HG03159 (cell line): Measurements from ENCODE around the gene CDH1.

Experiments
- ATAC-seq: cut with Tn5 transposase; IDR thresholded peaks from one replicate; pipeline ENCODE4 v1.9.1; 2021; ENCODE audit warnings: mild to moderate bottlenecking, moderate library complexity; ENCODE audit not compliant: unreplicated experiment

Gene CDH1

DNA sequence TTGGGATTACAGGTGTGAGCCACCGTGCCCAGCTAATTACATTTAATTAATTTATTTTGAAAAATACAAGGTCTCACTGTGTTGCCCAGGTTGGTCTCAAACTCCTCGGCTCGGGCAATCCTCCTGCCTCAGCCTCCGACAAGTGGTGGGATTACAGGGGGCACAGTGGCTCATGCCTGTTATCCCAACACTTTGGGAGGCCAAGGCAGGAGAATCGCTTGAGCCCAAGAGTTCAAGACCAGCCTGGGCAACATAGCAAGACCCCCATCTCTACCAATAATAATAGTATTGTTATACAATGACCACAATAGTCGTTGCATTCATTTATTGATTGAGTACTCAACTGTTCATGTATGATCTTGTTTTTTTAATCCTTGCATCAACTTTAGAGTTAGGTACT is 22.0 kb downstream of the CDH1 start:
- ATAC-seq = no peak

DNA sequence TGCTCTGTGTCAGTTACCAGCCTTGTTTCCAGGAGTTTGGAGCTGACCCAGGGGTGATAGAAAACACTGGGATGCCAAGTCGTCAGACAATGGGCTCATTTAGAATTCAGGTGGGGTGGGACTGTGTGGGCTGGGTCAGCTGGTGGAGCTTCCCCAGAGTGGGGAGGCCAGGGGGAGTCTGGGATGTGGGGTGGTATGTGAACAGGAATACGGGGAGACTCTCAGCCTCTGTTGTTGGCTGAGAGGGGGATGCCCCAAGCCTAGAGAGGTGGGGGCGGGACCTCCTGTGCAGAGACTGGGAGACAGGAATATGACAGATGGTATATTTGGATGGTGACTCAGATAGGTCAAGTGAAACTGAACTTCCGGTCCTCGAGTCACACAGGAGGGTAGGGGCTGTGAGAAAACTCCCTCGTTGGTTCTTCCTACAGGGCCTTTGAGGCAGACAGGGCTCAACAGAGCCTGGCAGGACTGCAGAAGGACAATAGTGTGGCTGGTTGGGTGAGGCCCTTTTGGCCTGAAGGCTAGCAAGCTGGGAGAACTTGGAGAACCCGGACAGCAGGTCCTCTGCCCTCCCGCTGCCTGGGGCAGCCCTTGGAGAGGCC is 23.7 kb downstream of the CDH1 start:
- peak; percentile 41 for ATAC-seq

DNA sequence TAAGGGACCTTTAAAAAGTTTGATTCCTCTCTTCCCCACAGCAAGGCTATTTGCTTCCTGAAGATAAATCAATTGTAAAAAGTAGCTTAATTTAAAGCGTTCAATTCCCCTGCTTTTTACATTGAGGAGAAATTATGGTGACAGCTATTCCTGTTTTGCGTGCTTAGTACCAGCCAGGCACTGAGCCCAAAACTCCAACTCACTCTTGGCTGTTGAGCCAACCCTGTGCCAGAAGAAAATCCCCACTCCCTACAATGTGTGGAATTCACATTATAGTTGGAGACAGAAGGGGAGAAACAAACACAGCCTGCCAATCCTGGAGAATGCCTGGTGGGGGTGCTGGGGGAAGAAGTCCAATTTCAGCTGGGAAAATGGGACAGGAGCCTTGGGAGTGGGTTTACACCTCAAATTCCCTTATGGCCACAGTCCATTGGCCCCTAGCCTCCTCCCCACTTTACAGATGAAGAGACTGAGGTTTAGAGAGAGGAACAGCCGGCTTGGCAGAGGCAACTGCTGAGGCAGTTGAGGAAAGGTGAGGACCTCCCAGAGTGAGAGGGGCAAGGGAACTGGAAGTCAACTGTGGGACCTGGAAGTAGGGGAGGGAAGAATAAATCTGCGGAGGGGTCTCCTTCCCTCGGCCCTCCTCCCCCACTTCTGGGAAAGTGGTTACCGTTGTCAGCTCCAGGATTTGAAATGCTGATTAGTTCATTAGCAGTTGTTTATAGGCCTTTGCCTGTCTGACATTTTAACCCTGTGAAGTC is 26.1 kb downstream of the CDH1 start:
- no peak for ATAC-seq

DNA sequence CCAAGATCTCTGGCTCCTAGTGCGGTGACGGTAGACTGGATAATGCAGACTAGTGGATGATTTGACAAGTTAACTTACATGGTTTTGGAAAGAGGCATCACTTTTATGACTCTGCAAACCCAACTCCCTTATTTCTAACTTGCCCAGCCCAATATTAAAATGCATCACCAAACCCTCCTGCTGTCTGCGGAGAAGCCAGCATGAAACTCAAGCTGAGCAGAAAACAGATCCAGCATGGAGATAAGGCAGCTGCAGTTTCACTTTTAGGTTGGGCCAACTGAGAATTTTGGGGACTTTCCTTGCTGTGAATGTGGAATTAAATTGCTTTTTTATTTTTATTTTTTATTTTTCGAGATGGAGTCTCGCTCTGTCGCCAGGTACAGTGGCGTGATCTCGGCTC is 27.8 kb downstream of the CDH1 start:
- ATAC-seq = no peak

DNA sequence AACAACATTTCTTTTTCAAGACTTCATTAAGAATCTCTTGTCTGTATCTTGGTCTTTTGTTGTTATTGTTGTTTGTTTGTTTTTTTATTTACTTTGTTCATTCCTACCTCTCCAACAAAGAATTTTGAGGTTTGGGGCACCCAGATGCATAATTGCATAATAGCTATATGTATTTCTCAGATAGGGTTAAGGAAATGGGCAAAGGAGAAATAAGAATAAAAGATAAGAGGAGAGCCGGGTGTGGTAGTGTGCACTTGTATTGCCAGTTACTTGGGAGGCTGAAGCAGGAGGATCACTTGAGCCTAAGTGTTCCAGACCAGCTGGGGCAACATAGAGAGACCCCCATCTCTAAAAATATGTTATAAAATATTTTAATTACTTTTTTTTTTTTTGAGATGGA is 30.5 kb downstream of the CDH1 start:
- no peak for ATAC-seq

DNA sequence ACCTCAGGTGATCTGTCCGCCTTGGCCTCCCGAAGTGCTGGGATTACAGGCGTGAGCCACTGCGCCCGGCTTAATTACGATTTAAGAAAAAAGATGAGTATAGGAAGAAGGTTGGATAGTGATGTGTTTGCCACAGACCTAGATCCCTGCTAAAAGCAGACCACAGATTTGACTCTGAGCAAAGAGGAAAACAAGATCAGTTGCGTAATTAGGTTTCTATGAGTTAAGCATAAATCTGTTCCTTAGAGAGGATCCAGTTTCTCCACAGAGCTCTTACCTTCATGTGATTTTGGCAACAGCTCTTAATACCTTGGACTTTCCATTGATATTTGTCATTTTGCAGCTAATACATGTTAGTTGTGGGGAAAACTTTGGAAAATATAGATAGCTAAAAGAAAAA is 31.1 kb downstream of the CDH1 start:
- ATAC-seq = no peak

DNA sequence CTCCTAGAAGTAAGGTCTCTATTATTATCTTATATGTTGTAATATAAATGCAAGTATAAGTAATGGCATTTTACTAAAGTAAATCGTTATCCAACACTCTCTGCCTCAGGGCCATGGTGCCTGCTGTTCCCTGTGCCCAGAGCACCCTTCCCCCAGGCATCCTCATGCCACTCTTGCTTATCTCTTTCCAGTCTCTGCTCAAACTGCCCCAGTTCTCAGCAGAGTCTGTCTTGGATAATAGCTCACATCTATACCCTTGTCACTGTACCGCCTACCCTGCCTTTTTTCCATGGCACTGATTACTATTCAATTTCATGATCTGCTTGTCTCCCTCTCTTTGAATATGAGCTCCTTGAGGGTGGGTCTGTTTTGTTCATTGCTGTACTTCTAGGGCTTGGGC is 31.7 kb downstream of the CDH1 start:
- ATAC-seq = no peak

DNA sequence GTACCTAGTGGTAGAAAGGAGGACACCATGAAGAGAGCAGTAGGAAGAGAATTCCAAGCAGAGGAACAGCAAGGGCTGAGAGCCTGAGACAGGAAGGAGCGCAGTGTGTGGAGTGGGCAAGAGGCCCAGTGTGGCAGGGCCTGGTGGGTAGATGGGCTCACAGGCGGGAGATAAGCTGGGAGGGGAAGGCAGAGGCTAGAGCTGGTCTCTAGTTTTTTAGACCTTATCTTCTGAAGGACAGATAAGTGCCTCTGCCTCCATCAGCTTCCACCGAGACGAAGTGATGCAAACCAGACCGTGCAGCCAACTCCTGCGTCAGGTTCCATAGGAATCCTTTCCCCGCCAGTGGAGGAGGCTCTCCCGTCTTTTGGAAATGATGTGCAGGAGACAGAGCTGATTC is 33.6 kb downstream of the CDH1 start:
- no peak for ATAC-seq

DNA sequence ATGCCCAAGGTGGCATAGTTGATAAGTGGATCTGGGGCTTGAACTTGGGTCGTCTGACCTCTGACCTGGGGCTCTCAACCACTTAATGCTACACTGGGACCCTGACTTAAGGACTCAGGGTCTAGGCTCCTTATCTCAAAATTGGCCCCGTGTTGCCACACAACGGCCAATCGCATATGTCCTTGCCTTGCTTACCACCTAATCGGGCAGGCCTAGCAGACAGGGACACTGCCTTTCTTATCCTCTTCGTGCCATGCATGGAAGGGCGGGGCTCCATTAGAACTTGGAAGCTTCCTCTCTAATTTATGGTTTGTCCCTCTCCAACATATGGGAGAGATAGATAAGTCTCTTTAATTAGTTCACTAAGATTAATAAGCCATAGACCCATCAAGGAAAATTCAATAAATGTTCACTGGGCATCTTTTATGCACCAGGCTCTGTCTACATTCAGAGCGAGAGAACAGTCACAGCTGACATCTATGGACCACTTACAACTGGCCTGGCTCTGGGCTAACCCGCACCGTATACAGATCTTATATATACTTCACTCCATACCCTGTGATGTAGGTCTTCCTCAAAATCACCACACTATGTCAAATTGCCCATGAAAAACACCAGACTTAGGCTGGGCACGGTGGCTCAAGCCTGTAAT is 35.1 kb downstream of the CDH1 start:
- no peak for ATAC-seq

DNA sequence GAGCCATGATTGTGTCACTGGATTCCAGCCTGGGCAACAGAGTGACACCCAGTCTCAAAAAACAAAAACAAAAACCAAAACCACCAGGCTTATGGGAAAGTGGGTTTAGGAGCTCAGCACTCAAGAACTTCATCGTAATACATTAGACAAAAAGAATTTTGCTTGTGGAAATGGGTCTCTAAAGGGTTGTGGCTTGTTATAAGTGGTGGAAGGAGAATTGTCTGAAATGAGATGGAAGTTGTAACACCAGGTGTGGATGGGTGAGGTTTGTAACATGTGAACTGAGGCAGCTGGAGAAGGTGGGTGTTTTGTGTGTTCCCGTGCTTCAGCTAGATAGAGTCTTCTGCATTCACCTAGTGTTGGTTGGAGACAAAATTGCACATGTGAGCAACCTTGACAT is 35.8 kb downstream of the CDH1 start:
- no peak for ATAC-seq

DNA sequence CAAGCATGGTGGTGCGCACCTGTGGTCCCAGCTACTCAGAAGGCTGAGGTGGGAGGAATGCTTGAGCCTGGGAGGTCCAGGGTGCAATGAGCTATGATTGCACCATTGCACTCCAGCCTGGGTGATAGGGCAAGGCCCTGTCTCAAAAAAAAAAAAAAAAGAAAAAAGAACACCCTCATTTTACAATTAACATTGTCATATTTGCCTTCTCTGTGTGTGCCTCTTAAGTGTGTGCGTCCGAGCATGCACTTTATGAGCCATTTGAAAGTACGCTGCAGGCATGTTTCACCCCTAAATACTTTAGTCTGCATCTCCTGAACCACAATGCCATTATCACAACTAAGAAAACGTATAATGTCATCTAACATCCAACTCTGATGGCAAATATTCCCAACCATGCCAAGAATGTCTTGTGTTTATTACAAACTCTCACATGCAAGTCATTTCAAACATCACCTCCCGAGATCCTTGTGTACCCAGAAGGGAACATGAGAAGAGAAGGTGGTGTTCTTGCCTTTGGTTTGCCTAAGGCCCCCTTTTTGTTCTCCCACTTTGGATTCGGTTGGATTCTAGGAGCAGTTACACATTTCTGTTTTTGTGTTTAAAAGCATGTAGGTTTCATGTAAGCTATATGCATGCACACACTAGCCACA is 38.0 kb downstream of the CDH1 start:
- no peak for ATAC-seq

DNA sequence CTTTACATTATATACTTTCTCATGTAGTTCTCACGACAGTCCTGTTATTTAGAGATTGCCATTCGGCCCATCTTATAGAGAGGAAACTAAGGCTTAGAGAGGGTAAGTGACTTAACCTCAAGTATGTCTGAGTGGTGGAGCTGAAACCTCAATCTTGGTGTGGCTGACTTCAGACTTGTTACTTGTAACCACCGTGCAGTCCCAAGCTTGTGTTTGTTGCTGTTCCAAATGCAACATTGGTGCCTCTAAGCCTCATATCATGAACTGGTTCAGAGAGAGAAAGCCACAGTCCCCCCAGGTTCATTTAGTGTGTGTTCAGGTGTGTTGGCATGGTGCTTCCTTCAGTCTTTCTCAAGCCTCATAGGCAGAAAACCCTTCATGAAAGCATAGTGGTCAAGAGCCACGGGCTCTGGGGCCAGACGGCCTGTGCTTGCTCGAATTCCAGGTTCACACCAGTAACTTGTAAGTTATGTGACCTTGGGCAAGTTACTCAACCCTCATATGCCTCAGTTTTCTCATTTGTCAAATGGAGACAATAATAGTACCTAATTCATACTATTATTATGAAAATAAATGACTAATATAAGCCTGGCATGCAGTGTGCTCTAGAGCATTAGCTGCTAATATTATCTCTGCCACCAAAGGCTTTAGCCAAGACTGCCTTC is 39.9 kb downstream of the CDH1 start:
- peak; percentile 73 for ATAC-seq

DNA sequence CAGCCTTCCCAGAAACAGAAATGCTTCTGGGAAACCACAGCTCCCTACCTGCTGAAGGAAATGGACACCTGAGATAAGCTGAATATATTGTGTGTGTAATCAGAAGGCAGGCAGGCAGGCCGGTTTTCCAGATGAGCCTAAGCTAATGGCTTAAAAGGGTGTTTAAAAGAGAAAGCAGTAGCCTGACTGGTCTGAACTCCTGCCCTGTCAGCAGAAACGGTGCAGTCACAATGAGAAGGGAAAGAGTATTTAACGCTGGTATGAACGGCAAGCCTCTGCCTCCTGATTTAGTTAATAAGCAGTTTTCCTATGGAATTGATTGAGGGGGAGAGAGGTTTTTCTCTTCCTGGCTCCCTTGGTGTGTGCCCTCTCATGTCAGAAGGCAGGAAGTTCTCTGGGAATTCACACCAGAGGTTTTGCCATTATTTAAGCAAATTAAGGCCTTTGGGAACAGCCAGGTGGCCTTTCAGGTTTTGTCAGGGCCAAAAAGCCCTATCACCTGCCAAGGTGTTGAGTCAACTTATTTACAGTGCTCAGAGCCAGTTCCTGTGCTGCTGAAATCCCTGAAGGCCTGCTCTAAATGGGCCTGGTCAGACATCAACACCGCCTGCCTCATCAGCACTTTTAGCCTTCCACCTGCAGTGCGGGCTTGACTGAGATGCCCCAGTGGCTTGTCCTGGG is 41.6 kb downstream of the CDH1 start:
- ATAC-seq = no peak

DNA sequence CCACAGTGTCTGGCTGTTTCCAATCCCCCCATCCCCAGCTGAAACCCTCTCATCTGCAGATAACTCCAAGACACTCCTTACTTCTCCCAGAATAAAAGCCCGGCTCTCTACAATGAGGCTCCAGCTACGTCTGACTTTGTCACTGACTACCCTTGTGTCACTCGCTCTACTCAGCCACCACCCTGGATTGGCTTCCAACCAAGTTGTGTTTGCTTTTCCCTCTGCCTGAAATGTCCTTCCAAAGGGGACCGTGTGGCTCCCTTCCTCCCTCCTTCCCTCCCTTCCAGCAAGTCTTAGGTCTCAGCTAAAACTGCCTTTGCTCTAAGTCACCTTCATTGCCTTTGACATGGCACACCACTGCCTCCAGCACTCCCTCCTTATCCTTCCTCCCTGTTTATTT is 42.8 kb downstream of the CDH1 start:
- ATAC-seq = no peak

DNA sequence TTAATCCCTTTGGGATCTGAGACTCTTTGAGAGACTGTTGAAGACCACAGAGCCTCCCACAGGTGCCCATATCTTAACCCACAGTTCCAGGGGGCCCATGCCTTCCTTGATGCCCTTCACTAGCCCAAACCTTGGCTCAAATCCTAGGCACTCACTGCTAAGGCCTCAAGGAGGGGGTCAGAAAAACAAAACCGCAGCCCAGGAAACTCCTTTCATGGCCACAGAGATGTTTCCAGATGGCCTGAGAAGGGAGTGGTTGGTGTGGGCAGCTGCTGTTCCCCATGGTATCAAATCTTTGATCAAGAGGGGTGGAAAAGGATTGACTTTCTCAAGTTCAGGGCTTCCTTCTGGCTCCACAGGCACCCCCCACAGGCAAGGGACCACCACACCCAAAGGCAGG is 44.7 kb downstream of the CDH1 start:
- no peak for ATAC-seq

DNA sequence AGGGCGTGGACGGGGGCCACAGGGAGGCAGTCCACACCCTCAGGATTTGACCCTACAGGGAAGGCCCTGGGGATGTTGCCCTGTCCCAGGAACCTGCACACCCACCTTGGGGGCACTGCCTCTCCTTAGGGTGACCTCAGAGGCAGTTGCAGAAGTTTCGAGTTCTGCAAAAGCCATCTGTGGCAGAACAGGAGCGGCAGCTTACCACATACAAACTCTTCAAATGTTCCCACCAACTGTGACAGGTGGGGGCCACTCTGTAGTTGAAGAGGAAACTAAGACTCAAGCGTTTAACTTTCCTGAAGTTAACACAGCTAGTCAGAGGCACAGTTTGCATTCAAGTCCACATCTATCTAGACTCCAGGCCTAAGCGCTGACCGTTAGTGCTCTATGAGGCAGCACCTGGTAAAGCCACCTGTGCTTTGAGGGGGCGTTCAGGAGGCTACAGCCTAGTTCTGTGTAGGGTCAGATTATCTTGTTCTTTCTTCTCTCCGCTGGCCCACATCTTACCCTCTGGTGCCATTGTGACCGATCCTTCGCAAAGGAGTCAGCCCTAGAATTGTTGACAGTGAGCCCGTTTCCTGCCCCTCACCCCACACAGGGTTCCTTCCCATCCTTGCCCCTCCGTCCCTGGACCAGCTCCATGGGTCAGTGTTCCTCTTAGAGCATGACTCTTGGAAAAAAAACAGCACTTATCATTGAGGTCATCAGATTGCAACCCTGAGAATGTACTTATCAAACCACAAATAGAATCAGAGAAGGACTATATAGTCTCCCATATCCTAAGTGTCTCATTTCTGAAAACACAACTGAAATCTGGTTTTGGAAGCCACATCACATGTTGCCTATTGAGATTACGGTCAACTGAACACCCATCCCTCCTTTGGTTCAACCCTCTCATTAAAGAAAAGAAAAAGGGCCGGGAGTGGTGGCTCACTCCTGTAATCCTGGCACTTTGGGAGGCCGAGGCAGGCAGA is 45.4 kb downstream of the CDH1 start:
- peak; percentile 58 for ATAC-seq

DNA sequence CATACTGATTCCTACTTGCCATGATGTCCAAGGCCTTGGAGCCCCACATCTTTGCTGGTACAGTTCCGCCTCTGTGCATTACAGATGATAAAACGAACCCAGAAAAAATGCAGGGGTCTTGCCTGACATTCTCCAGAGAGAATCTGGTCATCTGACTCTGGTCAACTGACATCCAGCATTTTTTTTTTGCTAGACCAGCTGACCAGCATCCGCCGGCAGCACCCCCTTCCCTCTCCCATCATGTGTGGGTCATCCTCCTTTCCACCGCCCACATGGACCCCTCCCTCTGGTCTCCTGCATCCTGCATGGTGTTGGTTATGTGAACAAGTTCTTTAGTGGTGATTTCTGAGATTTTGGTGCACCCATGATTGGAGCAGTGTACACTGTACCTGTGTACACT is 47.1 kb downstream of the CDH1 start:
- no peak for ATAC-seq

DNA sequence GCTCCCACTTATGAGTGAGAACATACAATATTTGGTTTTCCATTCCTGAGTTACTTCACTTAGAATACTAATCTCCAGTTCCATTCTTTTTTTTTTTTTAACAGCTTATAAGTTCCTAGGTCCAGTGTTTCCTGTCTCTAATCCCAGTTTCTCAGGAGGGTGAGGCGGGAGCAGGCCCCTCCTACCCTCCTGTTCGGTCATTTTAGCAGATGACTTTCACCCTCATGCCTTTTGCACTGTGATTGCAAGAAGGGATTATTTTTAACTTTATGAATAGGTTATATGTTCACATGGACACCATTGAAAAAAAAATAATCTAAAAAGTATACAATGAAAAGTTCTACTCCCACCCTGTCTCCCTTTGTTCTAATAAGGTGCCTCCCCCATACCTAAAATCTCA is 47.6 kb downstream of the CDH1 start:
- ATAC-seq = no peak

DNA sequence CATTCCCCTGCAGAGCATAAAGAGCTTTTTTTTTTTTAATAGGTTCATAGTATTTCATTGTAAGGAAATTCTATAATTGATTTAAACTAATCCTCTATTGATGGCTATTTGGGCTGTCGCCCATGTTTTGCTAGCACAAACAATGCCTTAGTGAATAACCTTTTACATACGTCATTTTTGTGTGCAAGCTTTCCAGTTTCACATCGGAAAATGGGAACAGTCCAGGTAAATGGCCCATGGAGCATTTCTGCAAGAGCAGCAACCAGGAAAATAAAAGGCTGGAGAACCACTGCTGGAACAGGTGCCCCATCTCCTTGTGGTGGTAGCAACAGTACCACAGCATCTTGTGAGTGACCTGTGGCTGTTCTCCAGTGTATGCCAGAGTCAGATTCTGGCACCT is 48.6 kb downstream of the CDH1 start:
- no peak for ATAC-seq
